Immature natural killer cell (primary cell): ENCODE measurements around the gene RALGDS. TPM values are rescaled to one million over a fixed set of nuclear protein-coding genes. Genes with fewer than 3 reads are reported as not detected.

Source experiments
- DNase-seq, 3 donors: peaks; one replicate each; pipeline ENCODE4 v3.0.0; 2022; ENCODE audit warnings: mixed read lengths in 1 of 3
- H3K27ac Mint-ChIP-seq, 6 donors: one replicate each; pipeline ENCODE4 v1.8.0; 2020; ENCODE audit warnings: mixed read lengths in 6 of 6, mild to moderate bottlenecking in 5 of 6, inconsistent platforms in 4 of 6, moderate library complexity in 3 of 6
- H3K27me3 Mint-ChIP-seq, 3 donors: one replicate each; pipeline ENCODE4 v1.8.0; 2020 to 2021; ENCODE audit warnings: low read depth in 3 of 3, mild to moderate bottlenecking in 3 of 3, mixed read lengths in 3 of 3, moderate library complexity in 3 of 3, inconsistent platforms in 1 of 3
- H3K36me3 Mint-ChIP-seq, 3 donors: one replicate each; pipeline ENCODE4 v1.8.0; 2020; ENCODE audit warnings: mixed read lengths in 3 of 3, inconsistent platforms in 2 of 3, mild to moderate bottlenecking in 2 of 3
- H3K4me1 Mint-ChIP-seq, 2 donors: one replicate each; pipeline ENCODE4 v1.8.0; 2020; ENCODE audit warnings: inconsistent platforms in 2 of 2, mild to moderate bottlenecking in 2 of 2, mixed read lengths in 2 of 2, moderate library complexity in 1 of 2
- H3K4me3 Mint-ChIP-seq, 5 donors: one replicate each; pipeline ENCODE4 v1.8.0; 2020; ENCODE audit warnings: mild to moderate bottlenecking in 5 of 5, mixed read lengths in 5 of 5, inconsistent platforms in 3 of 5, moderate library complexity in 3 of 5
- H3K9me3 Mint-ChIP-seq, 6 donors: one replicate each; pipeline ENCODE4 v1.8.0; 2020; ENCODE audit warnings: mild to moderate bottlenecking in 6 of 6, mixed read lengths in 6 of 6, inconsistent platforms in 4 of 6, moderate library complexity in 3 of 6
- polyA plus RNA-seq, 3 donors: library from polyadenylated mRNA; unstranded; fragments of 300-500 nt; fragmentation: Illumina TruSeq; gene quantifications; one replicate each; pipeline ENCODE4 v1.2.3, GENCODE V29; 2021

Gene RALGDS
- polyA plus RNA-seq, 3 donors from 2014 or later: 31.2 to 68.8 (median 31.6) TPM

DNA sequence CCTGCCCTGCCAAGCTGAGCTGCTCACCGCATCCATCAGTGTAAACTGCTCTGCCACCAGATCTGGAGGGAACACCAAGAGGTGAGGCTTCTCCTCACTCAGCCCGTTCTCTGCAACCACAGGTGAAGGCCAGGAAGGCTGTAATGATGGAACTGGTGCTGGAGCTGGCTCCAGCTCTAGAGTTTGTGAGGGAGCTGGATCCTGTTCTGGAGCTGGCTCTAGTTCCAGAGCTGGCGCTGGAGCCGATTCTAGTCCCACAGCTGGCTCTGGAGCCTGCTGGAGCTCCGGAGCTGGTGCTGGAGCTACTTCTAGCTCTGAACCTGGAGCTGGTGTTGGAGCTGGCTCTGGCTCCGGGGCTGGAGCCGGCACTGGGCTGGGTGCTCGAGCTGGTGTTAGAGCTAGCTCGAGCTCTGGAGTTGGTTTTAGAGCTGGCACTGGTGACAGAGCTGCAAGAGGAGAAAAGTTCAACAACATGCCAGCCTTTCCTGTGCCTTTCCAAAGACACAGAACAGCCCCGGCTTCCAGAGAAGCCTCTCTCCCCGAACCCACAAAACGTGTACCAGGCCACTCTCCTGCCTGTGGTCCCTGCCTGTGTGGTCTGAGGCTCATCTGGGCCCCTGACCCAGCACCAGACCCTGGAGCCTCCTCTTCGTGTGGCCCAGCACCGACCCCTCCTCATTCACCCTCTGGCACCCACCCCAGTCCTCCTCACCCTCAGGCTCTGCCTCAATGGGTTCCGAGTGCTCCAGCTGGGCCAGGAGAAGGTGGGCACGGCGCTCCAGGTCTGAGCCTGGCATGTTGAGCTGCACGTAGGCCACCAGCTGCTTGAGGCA lies 12.9 kb downstream of the RALGDS start:
- H3K4me3 Mint-ChIP-seq: no peak overlapping the region
- peaks cover 9 to 18% (median 10%) of the 10 kb centered on the region in 3 donors for H3K36me3 Mint-ChIP-seq
- H3K27ac Mint-ChIP-seq: peak overlapping the region in 2 of 6 donors; percentile 40 to 57
- no peak for DNase-seq
- peaks cover 0 to 8% (median 6%) of the 10 kb centered on the region in 3 donors for H3K27me3 Mint-ChIP-seq
- no peaks in the 10 kb centered on the region for H3K9me3 Mint-ChIP-seq
- H3K4me1 Mint-ChIP-seq: peaks cover 14 to 23% of the 10 kb centered on the region in 2 donors

DNA sequence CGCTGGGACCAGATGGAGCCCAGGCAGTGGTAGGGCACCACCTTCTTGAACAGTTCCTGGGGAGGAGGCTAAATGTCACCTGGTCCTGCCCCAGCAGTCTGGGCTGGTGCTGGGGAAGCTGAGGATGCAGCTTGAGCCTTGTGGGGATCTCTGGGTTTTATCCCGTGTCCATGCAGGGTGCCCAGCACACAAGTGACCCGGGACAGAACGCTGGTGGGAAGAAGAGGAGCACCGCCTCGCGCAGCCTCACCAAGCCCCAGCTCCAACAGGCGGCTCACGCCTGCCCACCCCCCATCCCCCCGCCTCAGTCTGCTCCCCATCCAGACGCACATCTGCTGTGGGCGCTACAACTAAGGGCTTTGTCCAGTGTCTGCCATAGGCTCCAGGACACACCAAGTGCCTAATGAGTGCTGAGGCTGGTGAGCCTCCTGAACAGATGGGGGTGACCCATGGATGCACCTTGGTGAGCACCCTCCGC lies 13.8 kb downstream of the RALGDS start:
- Mint-ChIP-seq H3K27ac (no peak overlapping the region), H3K9me3 (peaks cover 0 to 2% (median 0%) of the 10 kb centered on the region in 6 donors), H3K36me3 (peaks cover 9 to 21% (median 13%) of the 10 kb centered on the region in 3 donors), H3K4me3 (no peak overlapping the region), H3K27me3 (peaks cover 0 to 5% (median 0%) of the 10 kb centered on the region in 3 donors), H3K4me1 (peaks cover 5 to 14% of the 10 kb centered on the region in 2 donors)
- no peak for DNase-seq

DNA sequence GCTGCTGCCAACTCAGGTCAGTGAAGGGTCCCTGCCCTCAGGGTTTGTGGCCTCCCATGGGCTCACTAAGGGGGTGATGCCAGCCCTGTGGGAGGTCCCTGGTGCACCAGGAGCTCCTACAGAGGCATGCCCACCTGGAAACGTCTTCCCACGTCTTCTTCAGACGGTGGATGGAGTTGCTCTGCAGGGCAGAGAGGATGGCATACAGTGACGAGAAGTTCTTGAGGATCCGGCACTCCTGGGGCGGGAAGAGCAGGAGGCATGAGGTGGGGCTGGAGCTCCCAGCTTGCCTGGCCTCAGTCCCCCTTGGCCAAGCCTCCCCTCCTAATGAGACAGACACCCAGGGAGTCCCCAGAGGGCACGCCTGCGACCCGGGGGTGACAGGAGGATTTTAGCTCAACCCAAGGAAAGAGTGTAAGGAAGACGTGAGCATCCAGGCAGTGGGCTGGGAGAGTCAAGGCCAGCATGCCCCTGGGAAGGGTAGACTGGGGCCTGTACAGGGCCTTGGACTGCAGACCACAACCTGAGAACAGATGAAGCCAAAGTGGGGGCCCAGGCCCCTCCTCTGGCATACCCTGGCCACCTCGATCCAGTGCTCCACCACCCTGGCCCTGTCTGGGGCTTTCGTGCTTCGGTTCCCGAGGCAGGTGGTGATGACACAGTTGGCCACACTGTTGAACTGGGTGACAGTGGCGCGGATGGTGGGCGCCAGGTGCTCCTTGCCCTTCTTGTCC lies 14.4 kb downstream of the RALGDS start:
- Mint-ChIP-seq H3K27me3 (peaks cover 0 to 5% (median 2%) of the 10 kb centered on the region in 3 donors), H3K9me3 (peaks cover 0 to 2% (median 0%) of the 10 kb centered on the region in 6 donors), H3K36me3 (peaks cover 9 to 21% (median 13%) of the 10 kb centered on the region in 3 donors), H3K27ac (peak overlapping the region in 3 of 6 donors; percentile 45 to 67 (median 62)), H3K4me1 (peaks cover 0 to 9% of the 10 kb centered on the region in 2 donors), H3K4me3 (no peak overlapping the region)
- DNase-seq: no peak

DNA sequence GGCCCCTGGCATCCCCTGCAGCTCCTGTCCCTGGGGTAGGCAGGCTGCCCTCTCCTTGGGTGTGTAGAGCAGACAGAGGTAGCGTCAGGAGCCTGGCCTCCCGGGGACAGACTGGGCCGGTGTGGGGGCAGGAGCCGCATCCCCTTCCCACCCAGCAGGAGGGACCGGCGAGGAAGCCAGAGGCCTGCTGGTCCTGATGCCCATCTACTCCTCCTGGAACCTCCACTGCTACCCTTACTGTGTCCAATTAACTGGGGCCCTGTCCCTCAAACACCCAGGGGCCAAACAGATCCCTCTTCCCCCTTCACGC lies 15.6 kb downstream of the RALGDS start:
- Mint-ChIP-seq H3K4me3 (no peak overlapping the region), H3K36me3 (peaks cover 9 to 25% (median 13%) of the 10 kb centered on the region in 3 donors), H3K4me1 (peaks cover 0 to 5% of the 10 kb centered on the region in 2 donors), H3K27me3 (peaks cover 2 to 5% (median 2%) of the 10 kb centered on the region in 3 donors), H3K27ac (peak overlapping the region in 2 of 6 donors; percentile 70 to 78), H3K9me3 (peaks cover 0 to 2% (median 0%) of the 10 kb centered on the region in 6 donors)
- no peak for DNase-seq

DNA sequence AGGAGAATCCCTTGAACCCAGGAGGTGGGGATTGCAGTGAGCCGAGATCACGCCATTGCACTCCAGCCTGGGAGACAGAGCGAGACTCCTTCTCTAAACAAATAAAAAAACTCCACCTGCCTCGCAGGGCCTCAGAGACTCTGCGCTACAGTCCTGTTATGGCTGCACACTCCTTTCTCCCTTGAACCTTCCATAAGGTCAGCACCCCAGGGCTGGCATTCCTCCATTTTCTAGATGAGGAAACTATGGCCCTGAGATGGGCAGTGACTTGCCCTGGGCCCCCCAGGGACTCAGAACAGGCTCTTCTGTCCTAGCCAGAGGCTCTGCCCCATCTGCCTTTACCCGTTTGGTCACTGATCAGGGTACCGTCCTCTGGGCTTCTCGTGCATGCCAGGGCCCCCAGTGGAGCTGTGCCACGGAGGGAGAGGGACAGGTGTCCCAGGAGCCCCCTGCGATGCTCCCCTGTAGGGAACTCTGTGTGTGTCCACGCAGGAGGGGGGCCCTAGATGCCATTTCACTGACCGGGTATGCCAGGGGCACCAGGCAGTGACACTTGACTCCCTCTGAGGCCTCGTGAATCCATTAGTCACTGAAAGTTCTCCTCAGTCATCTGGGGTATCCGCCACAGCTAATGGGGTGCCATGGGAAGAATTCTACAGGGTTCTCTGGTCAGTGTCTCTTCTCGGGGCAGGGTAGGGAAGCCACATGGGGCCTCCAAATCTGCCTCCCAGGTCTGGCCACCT lies 16.2 kb downstream of the RALGDS start:
- Mint-ChIP-seq H3K27ac (peak overlapping the region in 4 of 6 donors; percentile 23 to 78 (median 64)), H3K9me3 (peaks cover 0 to 2% (median 0%) of the 10 kb centered on the region in 6 donors), H3K4me1 (peaks cover 0 to 2% of the 10 kb centered on the region in 2 donors), H3K36me3 (peaks cover 5 to 20% (median 8%) of the 10 kb centered on the region in 3 donors), H3K4me3 (no peak overlapping the region), H3K27me3 (peaks cover 2 to 5% (median 2%) of the 10 kb centered on the region in 3 donors)
- no peak for DNase-seq

DNA sequence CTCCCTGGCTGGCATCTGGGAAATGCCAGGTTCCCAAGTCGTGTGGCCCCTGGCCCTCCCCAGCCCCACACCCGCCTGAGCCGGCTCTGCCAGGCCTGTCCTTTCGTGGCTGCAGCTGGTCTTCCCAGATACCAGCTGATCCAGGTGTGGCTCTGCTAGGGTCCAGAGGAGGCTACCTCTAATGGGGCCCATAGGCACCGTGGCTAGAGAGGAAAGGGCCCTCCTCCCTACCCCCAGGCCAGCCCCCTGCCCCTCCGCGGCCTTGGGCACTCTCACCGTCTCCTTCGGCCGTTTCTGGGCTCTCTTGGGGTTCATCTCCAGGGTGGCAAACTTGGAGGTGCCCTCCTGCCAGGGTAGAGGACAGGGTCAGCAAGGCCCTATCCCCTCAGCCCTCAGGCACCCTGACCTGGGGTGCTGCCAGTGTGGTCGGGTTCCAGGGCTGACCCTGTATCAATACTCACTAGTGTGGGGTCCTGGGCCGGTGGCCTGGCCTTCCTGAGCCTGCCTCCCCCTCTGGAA lies 17.0 kb downstream of the RALGDS start:
- Mint-ChIP-seq H3K36me3 (peaks cover 8 to 21% (median 12%) of the 10 kb centered on the region in 3 donors), H3K9me3 (peaks cover 0 to 2% (median 0%) of the 10 kb centered on the region in 6 donors), H3K4me3 (no peak overlapping the region), H3K27me3 (peaks cover 2 to 4% (median 2%) of the 10 kb centered on the region in 3 donors), H3K27ac (peak overlapping the region in 3 of 6 donors; percentile 39 to 78 (median 59)), H3K4me1 (peaks cover 0 to 2% of the 10 kb centered on the region in 2 donors)
- no peak for DNase-seq

DNA sequence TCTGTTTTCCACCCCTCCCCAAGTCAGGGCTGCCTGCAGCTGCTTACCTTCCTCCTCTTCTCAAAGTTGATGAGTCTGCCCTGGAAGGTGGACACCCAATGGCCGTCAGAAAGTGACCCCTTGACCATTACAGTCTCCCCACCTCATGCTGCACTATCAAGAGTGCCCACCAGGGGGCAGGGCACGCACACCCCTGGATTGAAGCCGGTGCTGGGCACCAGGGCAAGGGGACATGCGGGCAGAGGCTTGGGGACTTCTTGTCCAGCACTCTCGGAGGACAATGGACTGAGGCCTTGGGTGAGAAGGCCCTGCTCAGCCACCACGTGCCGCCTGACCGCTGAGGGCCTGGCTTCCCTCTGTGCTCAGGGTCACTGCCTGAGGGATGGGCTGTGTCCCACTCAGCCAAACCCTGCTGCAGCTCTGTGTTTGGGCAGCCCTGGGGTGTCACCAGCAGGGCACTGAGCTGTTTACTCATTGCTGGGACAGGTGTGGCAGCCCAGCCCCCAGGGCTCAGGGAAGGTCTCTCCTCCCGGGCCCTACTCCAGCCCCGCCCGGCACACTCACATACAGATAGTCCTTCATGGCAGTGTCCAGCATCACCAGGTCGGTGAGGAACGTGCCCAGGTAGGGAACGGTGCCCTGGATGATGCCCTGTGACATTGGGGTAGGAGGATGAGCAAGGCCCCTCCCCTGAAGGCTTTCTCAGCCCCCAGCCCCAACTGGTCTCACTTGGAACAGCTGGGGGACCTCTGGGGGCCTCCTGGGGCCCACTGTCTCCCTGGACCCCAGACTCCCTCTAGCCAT lies 17.7 kb downstream of the RALGDS start:
- Mint-ChIP-seq H3K4me1 (peaks cover 0 to 2% of the 10 kb centered on the region in 2 donors), H3K36me3 (peaks cover 13 to 28% (median 14%) of the 10 kb centered on the region in 3 donors), H3K27ac (peak overlapping the region; percentile 75 to 88 (median 80)), H3K9me3 (peaks cover 0 to 2% (median 0%) of the 10 kb centered on the region in 6 donors), H3K27me3 (peaks cover 2% of the 10 kb centered on the region in 3 donors), H3K4me3 (no peak overlapping the region)
- DNase-seq: peak; percentile 63 to 68 (median 67)

DNA sequence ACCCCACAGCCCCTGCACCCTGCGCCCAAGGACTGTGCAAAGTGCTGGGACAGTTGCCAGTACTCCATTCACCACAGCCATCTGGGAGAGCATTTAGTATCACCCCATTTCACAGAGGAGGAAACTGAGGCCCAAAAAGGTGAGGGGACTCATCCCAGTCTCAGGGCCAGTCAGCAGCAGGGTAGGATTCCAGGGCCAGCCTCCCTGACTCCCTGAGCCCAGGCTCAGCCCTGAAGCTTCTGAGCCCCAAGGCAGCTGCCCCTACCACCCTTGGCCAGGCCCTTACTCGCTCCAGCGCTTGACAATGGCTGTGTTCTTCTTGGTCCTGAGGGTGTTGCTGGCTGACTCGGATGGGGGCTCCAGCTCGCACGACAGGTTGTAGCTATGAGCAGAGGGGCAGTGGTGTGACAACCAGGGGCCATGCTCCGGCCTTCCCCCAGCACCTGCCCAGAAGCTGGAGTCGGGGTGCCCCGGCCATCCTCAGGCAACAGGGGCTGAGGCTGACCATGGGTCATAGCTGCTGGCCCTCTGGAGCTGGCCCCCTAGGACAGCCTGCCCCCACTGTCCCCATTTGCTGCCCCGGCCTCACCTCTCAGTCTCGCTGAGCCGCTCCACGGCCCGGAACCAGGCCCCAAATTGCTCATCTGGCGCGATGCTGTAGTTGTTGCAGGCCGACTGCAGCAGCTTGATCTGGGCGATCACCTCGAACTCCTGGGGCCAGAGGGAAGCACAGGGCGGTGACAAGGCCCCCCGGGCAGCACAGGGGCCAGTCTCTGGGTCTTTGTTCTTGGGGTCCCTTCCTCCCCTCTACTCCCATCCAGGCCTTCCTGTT lies 18.6 kb downstream of the RALGDS start:
- Mint-ChIP-seq H3K4me3 (no peak overlapping the region), H3K27ac (peak overlapping the region in 4 of 6 donors; percentile 76 to 88 (median 84)), H3K36me3 (peaks cover 19 to 34% (median 22%) of the 10 kb centered on the region in 3 donors), H3K27me3 (peaks cover 2% of the 10 kb centered on the region in 3 donors), H3K9me3 (peaks cover 0 to 2% (median 0%) of the 10 kb centered on the region in 6 donors), H3K4me1 (peaks cover 0 to 2% of the 10 kb centered on the region in 2 donors)
- no peak for DNase-seq

DNA sequence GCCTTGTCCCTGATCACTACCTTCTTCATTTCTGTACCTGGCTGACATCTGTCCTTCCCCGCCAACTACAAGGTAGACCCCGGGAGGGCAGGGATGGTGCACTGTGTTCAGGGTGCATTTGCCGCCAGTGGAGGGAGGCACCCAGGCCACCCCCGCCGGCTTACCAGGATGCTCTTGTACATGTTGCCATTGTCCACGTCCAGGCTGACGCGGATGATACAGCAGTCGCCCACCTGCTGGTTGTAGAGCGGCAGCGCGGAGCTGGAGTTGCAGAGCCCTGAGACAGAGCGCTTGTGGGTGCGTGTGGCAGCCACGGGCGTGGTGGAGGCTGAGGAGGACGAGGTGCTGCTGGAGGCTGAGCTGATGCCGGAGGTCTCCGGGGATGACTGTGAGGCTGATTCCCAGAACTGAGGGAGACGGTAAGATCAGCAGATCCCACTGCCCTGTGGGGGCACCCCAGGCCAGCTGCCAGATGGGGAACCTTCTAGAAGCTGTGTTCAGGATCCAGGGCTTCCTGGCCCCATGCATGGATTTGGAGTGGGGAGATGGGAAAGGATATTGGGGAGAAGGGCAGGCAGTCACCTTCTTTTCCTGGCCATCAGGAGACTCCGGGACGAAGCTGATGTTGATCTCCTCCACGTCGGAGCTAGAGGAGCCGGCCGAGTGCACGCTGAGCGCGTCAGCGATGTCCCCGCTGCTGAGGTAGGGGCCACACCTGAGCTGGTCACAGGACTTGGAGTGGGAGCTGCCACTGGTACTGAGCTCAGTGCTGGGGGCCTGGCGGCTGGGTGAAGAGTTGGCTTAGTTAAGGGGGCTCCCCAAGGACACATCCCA lies 19.5 kb downstream of the RALGDS start:
- H3K4me1 Mint-ChIP-seq: peaks cover 0 to under 1% of the 10 kb centered on the region in 2 donors
- H3K27me3 Mint-ChIP-seq: peaks cover 2% of the 10 kb centered on the region in 3 donors
- H3K9me3 Mint-ChIP-seq: peaks cover 0 to 2% (median 0%) of the 10 kb centered on the region in 6 donors
- H3K4me3 Mint-ChIP-seq: no peak overlapping the region
- no peak for DNase-seq
- peaks cover 20 to 37% (median 22%) of the 10 kb centered on the region in 3 donors for H3K36me3 Mint-ChIP-seq
- peak overlapping the region in 1 of 6 donors; percentile 26 for H3K27ac Mint-ChIP-seq

DNA sequence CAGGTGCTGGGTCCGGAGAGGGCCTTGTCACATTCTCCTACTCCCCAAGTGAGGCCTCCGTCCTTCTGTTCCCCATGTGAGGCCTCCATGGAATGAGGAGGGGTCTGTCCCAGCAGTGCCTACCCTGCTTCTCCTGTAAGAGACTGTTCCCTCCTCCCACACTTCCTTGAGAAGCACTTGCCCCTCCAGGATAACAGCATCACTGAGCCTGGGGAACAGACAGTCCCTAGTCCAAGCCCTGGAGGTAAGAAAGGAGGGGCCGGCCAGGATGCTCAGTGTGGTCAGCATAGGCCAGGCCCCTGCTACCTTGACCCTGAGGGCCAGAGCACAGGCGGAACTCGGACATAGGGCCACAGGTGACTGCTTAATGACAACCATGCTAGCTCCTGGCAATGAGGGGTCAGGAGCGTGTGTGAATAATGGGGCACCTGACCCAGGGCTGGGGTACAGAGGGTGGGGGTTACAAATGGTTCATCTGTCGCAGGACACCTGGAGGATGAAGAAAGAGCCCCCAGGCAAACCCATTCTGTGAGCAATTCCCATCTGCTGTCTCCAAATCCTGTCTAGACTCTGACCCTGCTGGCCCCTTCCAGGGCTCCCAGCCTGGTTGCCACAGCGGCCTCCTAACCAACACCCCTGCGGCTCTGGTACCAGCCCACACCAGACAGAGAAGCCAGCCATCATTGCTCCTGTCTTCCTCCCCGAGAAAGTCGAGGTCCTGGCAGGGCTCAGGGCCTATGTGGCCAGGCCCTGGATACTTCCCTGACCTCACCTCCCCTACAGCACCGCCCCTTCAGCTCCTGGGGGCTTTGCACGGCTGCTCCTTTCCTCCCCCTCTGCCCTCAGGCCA lies 20.3 kb downstream of the RALGDS start:
- H3K9me3 Mint-ChIP-seq: peaks cover 0 to 8% (median under 1%) of the 10 kb centered on the region in 6 donors
- H3K27ac Mint-ChIP-seq: no peak overlapping the region
- no peak overlapping the region for H3K4me3 Mint-ChIP-seq
- DNase-seq: no peak
- peaks cover 25 to 43% (median 26%) of the 10 kb centered on the region in 3 donors for H3K36me3 Mint-ChIP-seq
- H3K27me3 Mint-ChIP-seq: peaks cover 2% of the 10 kb centered on the region in 3 donors
- no peaks in the 10 kb centered on the region for H3K4me1 Mint-ChIP-seq
